ENCODE measurements around the gene THSD4.

DNA sequence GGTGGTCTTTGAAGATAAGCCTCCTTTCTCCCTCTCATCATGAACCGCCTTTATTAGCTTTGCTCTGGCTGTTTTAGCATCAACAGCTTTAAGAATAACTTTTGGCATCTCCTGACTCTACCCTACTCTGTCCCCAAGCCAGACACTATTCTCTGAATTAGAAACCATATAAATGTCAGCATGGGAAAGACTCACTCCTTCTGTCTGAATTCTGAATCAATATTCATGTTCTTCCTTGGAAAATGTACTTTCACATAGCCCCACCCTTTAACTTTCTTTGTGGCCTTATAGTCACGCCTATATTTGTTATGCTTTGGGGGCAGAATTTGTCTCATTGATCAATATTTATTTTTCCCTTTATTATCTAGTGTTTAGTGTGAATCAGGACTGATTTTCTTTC is 563.3 kb downstream of the THSD4 start:
- TF ChIP-seq EZH2 (IDR thresholded peaks at IDR 0.05) (no peak), POLR2AphosphoS5 (IDR thresholded peaks at IDR 0.05; ENCODE audit: borderline replicate concordance, low read depth, low read length) (no peak)

Measured in SK-N-MC (cell line).